DMS153 treated with DMSO at 0.1 percent for 48 hours (cell line): ENCODE data around the gene AACS.
"Not testable (repeated sequence)": the region's sequence is repeated elsewhere in the genome, so short reads cannot be mapped to it uniquely, and the experiment has no call there.

Source experiments
- DNase-seq: peaks from one replicate; lab custom pipeline; 2025; ENCODE audit not compliant: unreplicated experiment; lab: John Stamatoyannopoulos, UW

The AACS gene

GRCh38 chr12:125122668-125123067 lies 57.4 kb downstream of the AACS start:
- no peak for DNase-seq

- DNase-seq, result no peak
These were observed 59.2 kb downstream of the AACS start for GRCh38 chr12:125124320-125124966.

- no peak for DNase-seq
These were observed 60.0 kb downstream of the AACS start for GRCh38 chr12:125125271-125125670.

GRCh38 chr12:125128439-125129178 lies 63.4 kb downstream of the AACS start:
- no peak for DNase-seq

- DNase-seq, result no peak
These were observed 63.9 kb downstream of the AACS start for GRCh38 chr12:125129179-125129571.

GRCh38 chr12:125129591-125130255 lies 64.5 kb downstream of the AACS start:
- DNase-seq, result no peak

GRCh38 chr12:125131958-125132357 lies 66.7 kb downstream of the AACS start:
- no peak for DNase-seq

GRCh38 chr12:125132698-125133400 lies 67.6 kb downstream of the AACS start:
- DNase-seq, result no peak

GRCh38 chr12:125133616-125134015 lies 68.4 kb downstream of the AACS start:
- no peak for DNase-seq

GRCh38 chr12:125134576-125134975 lies 69.3 kb downstream of the AACS start:
- DNase-seq, result no peak

GRCh38 chr12:125135906-125136305 lies 70.7 kb downstream of the AACS start:
- DNase-seq, result no peak

- no peak for DNase-seq
These were observed 71.5 kb downstream of the AACS start for GRCh38 chr12:125136702-125137101.

GRCh38 chr12:125137766-125138344 lies 72.6 kb downstream of the AACS start:
- no peak for DNase-seq

- no peak for DNase-seq
These were observed 75.3 kb downstream of the AACS start for GRCh38 chr12:125140279-125141209.

GRCh38 chr12:125141210-125141573 lies 76.0 kb downstream of the AACS start:
- not testable (repeated sequence) for DNase-seq

GRCh38 chr12:125142601-125143000 lies 77.4 kb downstream of the AACS start:
- no peak for DNase-seq

GRCh38 chr12:125143491-125143890 lies 78.3 kb downstream of the AACS start:
- no peak for DNase-seq

GRCh38 chr12:125145196-125145595 lies 80.0 kb downstream of the AACS start:
- no peak for DNase-seq

- DNase-seq, result no peak
These were observed 83.1 kb downstream of the AACS start for GRCh38 chr12:125148316-125148715.
